ENCODE data around the gene CETP. TPM values are rescaled to one million over a fixed set of nuclear protein-coding genes. Genes with fewer than 3 reads are reported as not detected.

CETP gene
- total RNA-seq, 1 donor from 2014 or later = 0.13 TPM

DNA sequence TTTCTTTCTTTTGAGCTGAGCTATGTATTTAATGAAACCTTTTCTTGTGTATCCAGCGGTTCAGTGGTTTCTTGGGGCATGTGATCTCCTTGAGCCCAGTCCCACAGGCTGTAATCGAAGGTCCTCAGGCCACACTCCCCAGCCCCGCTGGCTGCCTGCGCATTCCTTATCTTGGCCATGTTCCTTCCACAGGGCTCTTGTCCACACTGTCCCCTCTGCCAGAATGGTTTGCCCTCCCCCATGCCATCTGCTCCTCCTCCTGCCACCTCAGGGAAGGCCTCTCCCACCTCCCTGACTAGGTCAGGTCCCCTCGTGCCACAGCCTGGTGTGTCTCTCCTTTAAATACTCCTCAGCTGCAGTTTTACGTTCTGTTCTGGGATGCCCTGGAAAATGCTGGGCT is 15.5 kb downstream of the CETP start:
- DNase-seq (ENCODE audit: low spot score in 2 of 2, unreplicated experiment in 2 of 2) = no peak
- no peaks in the 10 kb centered on the region for H3K36me3 Mint-ChIP-seq
- H3K27me3 Mint-ChIP-seq (ENCODE audit: low read depth) = peaks cover 12% of the 10 kb centered on the region
- H3K27ac Mint-ChIP-seq = no peak overlapping the region
- peaks cover 3% of the 10 kb centered on the region for H3K9me3 Mint-ChIP-seq
- TF ChIP-seq, protein P1, sequence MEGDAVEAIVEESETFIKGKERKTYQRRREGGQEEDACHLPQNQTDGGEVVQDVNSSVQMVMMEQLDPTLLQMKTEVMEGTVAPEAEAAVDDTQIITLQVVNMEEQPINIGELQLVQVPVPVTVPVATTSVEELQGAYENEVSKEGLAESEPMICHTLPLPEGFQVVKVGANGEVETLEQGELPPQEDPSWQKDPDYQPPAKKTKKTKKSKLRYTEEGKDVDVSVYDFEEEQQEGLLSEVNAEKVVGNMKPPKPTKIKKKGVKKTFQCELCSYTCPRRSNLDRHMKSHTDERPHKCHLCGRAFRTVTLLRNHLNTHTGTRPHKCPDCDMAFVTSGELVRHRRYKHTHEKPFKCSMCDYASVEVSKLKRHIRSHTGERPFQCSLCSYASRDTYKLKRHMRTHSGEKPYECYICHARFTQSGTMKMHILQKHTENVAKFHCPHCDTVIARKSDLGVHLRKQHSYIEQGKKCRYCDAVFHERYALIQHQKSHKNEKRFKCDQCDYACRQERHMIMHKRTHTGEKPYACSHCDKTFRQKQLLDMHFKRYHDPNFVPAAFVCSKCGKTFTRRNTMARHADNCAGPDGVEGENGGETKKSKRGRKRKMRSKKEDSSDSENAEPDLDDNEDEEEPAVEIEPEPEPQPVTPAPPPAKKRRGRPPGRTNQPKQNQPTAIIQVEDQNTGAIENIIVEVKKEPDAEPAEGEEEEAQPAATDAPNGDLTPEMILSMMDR (IDR thresholded peaks at IDR 0.05; ENCODE audit: unreplicated experiment) = no peak
- peaks cover 7% of the 10 kb centered on the region for H3K4me1 Mint-ChIP-seq
- no peak overlapping the region for H3K4me3 Mint-ChIP-seq

DNA sequence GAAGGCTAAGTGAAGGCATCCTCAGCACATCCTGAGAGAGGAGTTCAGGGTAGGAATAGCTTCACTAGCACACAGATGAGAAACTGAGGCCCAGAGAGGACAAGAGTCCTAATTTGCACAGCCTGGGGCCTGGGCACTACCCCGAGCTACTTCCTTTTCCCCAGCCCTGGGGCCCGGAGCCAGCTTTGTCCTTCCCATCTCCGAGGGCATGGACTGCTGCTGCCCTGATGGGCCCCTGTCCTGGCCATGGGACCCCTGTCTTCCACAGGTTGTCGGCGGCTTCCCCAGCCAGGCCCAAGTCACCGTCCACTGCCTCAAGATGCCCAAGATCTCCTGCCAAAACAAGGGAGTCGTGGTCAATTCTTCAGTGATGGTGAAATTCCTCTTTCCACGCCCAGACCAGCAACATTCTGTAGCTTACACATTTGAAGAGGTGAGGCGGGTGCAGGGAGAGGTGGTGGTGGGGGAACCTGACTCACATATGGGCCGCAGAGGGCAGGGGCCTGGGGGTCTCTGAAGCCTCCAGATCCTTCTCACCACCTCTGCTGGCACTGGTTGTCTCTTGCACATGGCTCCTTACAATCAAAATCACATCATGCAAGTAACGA is 16.2 kb downstream of the CETP start:
- DNase-seq (ENCODE audit: low spot score in 2 of 2, unreplicated experiment in 2 of 2) = no peak
- H3K4me1 Mint-ChIP-seq = peaks cover 7% of the 10 kb centered on the region
- peaks cover 16% of the 10 kb centered on the region for H3K27me3 Mint-ChIP-seq (ENCODE audit: low read depth)
- no peak overlapping the region for H3K4me3 Mint-ChIP-seq
- TF ChIP-seq, protein P1 (IDR thresholded peaks at IDR 0.05; ENCODE audit: unreplicated experiment) = no peak
- H3K36me3 Mint-ChIP-seq = no peaks in the 10 kb centered on the region
- H3K27ac Mint-ChIP-seq = no peak overlapping the region
- H3K9me3 Mint-ChIP-seq = peaks cover 3% of the 10 kb centered on the region

DNA sequence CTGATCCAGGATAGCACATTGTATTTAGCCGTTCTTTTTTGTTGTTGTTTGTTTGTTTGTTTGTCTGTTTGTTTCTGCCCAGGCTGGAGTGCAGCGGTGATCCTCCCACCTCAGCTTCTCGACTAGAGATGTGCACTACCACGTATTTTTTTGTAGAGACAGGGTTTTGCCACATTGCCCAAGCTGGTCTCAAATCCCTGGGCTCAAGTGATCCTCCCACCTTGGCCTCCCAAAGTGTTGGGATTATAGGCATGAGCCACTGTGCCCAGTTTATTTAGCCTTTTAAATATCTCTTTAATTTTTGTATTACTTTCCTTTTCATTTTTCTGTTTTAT is 18.4 kb downstream of the CETP start:
- TF ChIP-seq, protein P1 (IDR thresholded peaks at IDR 0.05; ENCODE audit: unreplicated experiment) = no peak
- Mint-ChIP-seq H3K4me3 (no peak overlapping the region), H3K27me3 (ENCODE audit: low read depth) (peaks cover 14% of the 10 kb centered on the region), H3K4me1 (peaks cover 7% of the 10 kb centered on the region), H3K27ac (no peak overlapping the region), H3K36me3 (no peaks in the 10 kb centered on the region), H3K9me3 (peaks cover 3% of the 10 kb centered on the region)
- DNase-seq (ENCODE audit: low spot score in 2 of 2, unreplicated experiment in 2 of 2) = no peak

DNA sequence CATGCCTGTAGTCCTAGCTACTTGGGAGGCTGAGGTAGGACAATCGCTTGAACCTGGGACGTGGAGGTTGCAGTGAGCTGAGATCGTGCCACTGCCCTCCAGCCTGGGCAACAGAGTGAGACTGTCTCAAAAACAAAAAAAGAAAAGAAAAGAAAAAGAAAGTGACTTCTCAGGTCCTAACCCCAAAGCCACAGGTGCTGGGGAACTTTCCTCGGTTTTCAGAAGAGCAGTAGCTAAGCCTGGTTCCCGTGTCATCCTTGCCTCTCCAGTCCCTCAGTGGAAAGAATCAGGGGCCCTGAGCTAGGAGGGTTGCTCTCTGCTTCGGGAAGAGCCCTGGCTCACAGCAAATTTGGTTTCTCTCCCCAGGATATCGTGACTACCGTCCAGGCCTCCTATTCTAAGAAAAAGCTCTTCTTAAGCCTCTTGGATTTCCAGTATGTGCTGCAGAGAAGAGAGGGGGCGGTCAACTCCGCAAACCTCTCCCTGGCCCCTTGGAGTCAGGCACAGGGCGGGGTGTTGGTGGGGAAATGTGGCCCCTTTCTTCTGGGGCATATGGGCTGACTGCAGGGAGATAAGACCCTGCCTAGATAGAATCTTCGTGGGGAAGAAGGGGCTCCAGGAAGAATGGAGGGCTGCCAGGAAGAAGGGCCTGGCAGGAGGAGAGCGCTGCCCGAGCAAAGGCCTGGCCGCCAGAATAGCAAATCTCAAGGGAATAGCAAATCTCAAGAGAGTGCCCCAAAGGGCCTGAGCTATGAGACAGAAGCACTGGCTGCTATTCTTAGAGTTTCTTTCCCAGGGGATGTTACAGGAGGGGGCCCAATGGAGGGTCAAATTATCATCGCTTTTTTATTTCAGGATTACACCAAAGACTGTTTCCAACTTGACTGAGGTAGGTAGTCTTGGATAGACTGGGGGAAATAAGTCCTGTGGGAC is 19.3 kb downstream of the CETP start:
- H3K36me3 Mint-ChIP-seq = no peaks in the 10 kb centered on the region
- peaks cover 7% of the 10 kb centered on the region for H3K4me1 Mint-ChIP-seq
- H3K9me3 Mint-ChIP-seq = peaks cover 3% of the 10 kb centered on the region
- H3K27ac Mint-ChIP-seq = peak overlapping the region; percentile 47
- no peak for DNase-seq (ENCODE audit: low spot score in 2 of 2, unreplicated experiment in 2 of 2)
- H3K4me3 Mint-ChIP-seq = no peak overlapping the region
- peaks cover 11% of the 10 kb centered on the region for H3K27me3 Mint-ChIP-seq (ENCODE audit: low read depth)
- TF ChIP-seq, protein P1 (IDR thresholded peaks at IDR 0.05; ENCODE audit: unreplicated experiment) = no peak

DNA sequence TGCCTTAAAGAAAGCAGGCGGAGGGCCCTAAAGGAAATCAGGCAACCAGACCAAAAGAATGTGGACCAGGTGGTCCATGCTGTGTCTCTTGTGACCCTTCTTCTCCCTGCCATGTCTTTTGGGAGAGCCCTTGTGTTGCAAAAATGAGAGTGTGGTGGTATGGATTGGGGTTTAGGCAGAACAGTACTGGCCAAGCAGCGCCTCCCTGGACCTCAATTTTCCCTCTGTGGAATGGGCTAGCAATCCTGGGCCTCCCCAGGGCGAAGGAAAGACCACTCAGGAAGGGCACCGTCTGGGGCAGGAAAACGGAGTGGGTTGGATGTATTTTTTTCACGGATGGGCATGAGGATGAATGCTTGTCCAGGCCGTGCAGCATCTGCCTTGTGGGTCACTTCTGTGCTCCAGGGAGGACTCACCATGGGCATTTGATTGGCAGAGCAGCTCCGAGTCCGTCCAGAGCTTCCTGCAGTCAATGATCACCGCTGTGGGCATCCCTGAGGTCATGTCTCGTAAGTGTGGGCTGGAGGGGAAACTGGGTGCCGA is 20.1 kb downstream of the CETP start:
- Mint-ChIP-seq H3K4me1 (peaks cover 7% of the 10 kb centered on the region), H3K27me3 (ENCODE audit: low read depth) (peaks cover 13% of the 10 kb centered on the region), H3K27ac (no peak overlapping the region), H3K9me3 (peaks cover 3% of the 10 kb centered on the region), H3K4me3 (no peak overlapping the region), H3K36me3 (no peaks in the 10 kb centered on the region)
- TF ChIP-seq, protein P1 (IDR thresholded peaks at IDR 0.05; ENCODE audit: unreplicated experiment) = no peak
- no peak for DNase-seq (ENCODE audit: low spot score in 2 of 2, unreplicated experiment in 2 of 2)
